Stimulated activated CD4-positive, alpha-beta T cell treated with anti-CD3 and anti-CD28 coated beads, TNF-alpha, amount 100 ng/mL, for 1 hour (primary cell): Measurements from ENCODE around the gene SYT12.
"Not testable (repeated sequence)": the region's sequence is repeated elsewhere in the genome, so short reads cannot be mapped to it uniquely, and the experiment has no call there.

Experiments used
- DNase-seq, 3 donors: peaks; one replicate each; pipeline ENCODE4 v3.0.0-alpha.2; 2020; ENCODE audit warnings: low read depth in 3 of 3, low spot score in 1 of 3

SYT12 gene

DNA sequence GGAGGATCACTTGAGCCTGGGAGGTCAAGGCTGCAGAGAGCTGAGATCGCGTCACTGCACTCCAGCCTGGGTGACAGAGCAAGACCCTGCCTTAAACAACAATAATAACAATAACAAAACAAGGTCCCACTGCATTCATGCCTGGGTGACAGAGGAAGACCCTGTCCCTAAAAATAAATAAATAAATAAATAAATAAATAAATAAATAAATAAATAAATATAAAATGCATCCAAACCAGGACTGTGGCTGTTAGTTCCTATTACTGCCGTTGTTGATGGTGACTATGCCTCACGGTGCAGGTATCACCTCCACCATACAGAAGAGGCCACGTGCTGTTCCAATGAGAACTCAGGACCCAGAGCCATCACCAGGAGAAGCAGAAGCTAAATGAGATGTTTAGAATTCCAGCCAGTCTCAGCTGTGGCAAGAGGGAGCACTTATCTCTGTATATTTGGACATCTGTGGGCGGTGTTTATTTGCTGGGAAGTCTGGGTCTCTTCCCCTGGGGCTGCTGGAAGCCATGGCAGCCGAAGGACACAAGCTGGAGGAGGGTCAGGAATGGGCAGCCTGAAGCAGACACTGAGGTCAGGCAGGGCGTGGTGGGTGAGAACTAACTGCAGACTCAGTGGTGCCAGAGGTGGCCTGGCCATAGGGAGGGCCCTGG, 26.2 kb upstream of the SYT12 start:
- DNase-seq: no peak

GRCh38 chr11:66999555-66999954, 23.4 kb upstream of the SYT12 start:
- no peak for DNase-seq

DNA sequence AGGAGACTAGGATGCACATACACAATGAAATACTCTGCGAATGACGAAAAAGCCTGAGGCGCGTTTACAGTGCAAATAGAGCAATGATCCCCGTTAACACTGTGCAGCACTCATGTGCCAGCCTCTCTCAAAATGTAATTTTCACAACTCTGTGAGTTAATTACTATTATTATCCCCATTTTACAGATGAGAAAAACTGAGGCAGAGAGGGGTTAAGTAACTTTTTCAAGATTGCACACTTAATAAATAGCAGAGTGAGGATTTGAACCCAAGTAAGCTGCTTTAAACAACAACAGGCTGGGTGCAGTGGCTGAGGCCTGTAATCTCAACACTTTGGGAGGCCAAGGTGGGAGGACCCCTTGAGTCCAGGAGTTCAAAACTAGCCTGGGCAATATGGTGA, 21.6 kb upstream of the SYT12 start:
- no peak for DNase-seq

GRCh38 chr11:67002297-67002913, 20.5 kb upstream of the SYT12 start:
- no peak for DNase-seq

GRCh38 chr11:67002921-67003411, 20.0 kb upstream of the SYT12 start:
- DNase-seq: no peak

DNA sequence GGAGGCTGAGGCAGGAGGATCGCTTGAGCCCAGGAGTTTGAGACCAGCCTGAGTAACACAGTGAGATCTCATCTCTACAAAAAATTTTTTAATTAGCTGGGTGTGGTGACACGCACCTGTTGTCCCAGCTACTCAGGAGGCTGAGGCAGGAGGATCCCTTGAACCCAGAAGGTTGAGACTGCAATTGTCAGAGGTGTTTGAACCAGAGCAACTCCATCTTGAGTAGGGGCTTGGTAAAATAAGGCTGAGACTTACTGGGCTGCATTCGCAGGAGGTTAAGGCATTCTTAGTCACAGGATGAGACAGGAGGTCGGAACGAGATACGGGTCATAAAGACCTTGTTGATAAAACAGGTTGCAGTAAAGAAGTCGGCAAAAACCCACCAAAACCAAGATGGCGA, 17.7 kb upstream of the SYT12 start:
- not testable (repeated sequence) for DNase-seq

DNA sequence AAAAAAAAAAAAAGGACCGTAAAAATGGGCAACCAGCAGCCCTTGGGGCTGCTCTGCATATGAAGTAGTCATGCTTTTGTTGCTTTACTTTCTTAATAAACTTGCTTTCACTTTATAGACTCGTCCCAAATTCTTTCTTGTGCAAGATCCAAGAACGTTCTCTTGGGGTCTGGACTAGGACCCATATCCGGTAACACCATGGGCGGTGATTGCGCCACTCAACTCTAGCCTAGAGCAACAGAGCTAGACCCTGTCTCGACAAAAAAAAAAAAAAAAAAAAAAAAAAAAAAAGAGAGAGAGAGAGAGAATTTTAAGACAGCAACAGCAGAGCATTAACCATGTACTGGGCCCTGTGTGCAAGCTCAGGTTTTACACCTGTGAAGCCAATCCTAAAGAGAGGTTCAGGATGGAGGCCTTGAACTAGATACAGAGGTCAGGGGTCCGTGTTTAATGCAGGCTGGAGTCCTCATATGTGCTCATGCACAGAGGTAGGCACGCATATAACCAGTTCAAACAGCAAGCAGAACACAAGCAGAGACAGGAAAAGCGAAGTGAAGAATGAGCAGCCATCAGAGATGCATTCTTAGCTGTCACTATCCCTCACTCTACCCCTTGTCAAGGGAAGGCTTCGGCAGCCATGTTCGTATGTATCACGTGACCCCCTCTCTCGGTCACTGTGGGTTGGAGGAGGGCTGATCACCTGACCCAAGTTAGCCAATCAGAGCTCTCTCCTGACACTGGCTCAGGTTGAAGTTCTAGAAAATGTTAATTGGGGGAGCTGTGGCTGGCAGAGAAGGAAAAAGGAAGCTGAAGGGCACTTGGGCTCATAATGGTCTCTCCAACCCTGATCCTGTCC, 16.7 kb upstream of the SYT12 start:
- DNase-seq: no peak

DNA sequence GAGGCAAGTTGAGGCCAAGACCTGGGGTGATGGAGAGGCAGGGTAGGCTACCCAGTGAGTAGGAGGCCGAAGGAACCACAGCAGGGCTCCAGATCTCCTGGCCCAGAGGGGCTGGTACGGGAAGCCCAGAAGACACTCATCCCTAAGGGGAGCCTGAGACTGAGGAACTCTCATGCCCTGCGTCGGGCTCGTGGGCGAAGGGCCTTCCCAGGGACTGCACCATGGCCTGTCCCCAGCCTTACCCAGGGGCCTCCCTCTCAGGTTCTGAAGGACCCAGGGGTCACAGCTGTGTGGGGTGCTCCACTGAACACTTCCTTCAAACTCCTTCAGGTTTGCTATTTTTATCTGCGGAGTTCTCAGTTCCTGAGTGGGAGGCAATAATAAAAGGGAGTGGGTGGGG, 15.8 kb upstream of the SYT12 start:
- no peak for DNase-seq

GRCh38 chr11:67010296-67010905, 12.5 kb upstream of the SYT12 start:
- no peak for DNase-seq

DNA sequence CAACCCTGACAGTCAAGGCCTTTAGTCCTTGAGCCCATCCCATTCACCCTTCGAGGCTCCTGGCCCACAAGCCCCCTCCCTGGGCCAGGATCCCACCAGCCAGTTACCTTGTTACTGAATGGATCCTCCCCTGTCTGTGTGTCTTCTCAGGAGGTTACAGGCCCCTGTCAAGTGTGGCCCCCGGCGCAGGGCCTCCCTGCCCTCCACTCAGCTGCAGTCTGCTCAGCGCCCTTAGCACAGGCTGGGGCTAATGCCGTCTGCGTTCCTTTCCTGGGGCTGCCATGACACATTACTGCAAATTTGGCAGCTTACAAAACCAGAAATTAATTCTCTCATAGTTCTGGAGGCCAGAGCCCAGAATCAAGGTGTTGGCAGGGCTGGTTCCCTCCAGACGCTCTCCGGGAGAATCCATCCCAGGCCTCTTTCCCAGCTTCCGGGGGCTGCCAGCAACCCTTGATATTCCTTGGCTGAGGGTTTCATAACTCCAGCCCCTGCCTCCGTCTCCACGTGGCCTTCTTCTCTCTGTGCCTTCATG, 9.4 kb upstream of the SYT12 start:
- no peak for DNase-seq

GRCh38 chr11:67014343-67014742, 8.6 kb upstream of the SYT12 start:
- no peak for DNase-seq

DNA sequence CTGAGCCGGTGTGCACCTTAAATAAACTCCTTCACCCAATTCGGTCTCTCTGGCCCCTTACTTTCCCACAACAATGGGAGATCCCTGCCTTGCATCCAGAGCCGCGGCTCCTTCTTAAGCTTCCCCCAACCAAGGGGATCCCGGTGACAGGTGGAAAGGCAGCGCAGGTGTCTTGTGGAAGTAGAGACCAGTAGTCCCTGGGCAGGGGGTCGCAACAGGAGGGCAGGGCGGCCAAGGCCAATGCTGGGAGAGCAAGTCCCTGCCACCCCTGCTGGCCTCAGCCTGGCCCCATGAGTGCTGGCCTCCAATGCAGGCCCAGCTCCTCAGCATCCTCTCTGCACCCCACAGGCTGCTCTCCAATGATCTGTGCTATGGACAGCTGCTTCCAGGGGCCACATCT, 7.9 kb upstream of the SYT12 start:
- no peak for DNase-seq

DNA sequence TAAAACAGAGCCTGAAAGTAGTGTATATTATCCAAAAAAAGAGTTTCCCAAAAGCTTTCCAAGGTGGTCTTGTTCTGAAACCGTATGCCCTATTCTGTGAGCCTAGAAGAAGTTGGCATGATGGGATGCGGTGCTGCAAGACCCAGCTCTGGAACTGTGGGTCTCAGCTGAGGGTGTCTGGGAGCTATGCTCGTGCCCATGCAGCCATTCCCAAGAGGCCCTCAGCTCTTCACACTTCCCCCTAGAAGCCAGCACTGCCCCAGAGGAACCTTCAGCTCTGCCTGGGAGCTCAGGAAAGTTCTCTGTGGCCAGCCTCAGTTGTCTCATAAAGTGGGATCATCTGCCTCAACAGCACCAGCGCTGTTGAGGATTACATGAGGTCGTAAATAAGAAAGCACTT, 6.4 kb upstream of the SYT12 start:
- DNase-seq: no peak

DNA sequence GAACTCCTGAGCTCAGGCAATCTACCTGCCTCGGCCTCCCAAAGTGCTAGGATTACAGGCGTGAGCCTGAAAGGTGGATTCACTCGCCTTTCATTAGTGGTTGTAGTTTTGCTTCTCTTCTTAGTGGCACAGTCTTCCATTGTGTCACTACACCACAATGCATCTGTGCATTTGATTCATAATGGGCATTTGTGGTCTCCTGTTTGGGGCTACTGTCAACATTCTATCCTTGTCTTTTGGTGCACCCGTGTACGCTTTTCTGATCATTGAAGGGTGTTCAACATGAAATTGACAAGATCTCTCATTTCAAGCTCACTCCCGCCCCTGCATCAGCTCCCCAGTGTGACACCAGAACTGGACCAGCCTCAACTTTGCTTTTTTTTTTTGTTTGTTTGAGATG, 2.0 kb upstream of the SYT12 start:
- DNase-seq: no peak

DNA sequence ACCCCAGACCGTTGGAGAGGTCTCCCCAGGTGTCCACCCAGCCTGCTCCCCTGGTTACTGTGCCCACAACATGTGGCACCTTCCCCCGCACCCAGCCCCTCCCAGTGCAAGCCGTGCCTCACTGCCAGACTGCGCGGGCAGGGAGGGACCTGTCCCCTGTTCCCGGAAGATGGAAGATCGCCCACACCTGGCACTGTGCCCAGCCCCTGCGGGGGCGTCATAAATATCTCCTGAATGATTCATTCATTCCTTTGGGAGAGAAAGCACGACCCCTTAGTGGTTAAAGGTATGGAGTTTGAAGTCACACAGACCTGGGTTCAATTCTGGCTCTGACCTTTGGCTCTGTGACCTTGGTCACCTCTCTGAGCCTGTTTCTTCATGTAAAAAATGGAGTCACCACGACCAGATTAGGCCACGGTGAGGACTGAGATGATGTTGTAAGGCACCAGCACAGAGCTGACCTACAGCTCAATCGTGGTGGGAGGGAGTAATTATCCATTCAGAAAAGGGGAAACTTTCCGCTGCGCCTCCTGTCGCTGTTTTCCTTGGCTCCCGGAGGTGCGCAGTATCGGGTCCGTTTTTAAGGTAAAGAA, 497 bp upstream of the SYT12 start:
- no peak for DNase-seq

GRCh38 chr11:67023957-67024353, 1.0 kb downstream of the SYT12 start:
- DNase-seq: no peak

DNA sequence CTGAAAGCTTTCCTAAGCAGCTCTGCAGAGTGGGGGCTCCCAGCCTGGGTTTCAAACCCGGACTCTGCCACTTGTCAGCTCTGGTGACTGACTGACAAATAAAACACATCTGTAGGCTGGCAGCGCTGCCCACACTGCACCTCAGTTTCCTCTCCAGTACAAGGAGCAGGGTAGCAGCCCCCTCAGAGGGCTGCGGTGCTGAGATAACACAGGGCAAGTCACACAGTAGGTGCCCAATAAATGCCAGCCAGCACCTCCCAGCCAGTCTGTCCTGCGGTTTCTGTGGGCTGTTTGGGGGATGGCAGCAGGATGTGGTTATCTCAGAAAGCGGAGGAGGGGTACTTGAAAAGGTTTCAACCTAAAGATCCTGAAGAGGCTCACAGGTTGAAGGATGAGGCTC, 1.5 kb downstream of the SYT12 start:
- peak; percentile 8 to 19 (median 13) for DNase-seq

DNA sequence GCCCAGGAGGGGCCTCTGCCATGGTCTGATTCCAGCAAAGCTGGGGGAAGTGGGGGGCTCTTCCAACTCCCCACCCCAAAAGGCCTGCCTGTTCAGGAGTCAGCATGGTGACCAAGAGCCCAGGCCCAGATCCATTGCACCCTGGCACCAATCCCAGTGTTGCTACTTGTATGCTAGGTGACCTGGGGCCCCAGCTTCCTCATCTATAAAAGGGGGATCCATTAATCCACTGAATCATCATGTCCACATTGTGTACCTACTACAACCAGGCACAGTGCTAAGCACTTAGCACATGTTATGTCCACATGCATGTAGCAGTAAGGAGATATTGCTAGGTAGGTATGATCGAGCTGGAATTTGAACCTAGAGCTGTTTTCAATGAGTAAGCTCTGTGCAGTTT, 2.0 kb downstream of the SYT12 start:
- DNase-seq: no peak

DNA sequence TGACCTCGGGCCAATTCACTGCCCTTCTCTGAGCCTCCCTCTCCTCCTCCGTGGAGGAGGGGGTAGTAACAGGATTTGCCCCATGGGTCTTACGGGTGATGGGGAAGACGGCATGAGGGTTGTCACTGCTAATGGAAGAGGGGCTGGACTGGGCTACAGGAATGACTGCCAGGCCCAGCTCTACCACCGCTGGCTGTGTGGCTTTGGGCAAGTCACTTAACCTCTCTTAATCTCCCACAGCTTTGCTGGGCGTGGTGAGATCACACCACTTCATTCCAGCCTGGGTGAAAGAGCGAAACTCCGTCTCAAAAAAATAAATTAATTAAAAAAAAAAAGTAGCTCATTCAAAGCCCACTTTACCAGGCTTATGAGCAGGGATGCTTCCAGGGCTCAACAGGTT, 2.8 kb downstream of the SYT12 start:
- DNase-seq: no peak

GRCh38 chr11:67026941-67027340, 4.0 kb downstream of the SYT12 start:
- DNase-seq: no peak

DNA sequence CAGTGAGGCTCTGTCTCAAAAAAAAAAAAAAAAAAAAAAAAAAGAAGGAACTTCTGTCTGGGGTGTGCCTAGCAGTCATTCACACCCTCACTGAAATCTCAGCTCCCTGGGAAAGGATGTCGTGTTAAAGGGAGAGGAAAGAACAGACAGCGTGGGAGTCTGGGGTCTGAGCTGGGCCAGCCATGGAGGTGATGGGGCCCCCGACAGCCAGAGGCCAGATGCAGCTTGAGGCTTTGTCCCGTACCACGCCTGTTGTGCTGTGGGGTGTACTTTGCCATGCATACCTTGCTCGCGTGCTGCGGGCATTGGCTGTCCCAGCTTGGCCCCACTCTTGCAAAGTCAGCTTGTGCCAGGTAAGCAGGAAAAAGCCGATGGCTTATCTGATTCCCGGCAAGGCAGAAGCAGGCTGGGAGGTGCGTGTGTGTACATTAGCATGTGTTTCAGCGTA, 4.6 kb downstream of the SYT12 start:
- no peak for DNase-seq
